K562 (cell line): Measurements from ENCODE around the gene SLC30A1. TPM values are rescaled to one million over a fixed set of nuclear protein-coding genes. Genes with fewer than 3 reads are reported as not detected.

Experiments
- ARID3A ChIP-seq: IDR thresholded peaks from 2 replicates; pipeline ENCODE4 v1.6.1; 2012; ENCODE audit warnings: low read depth, low read length, improper control_type of control experiment, borderline replicate concordance
- BCL6 ChIP-seq: fragments of 250-450 bp; sonication (Bioruptor Pico); IDR thresholded peaks from 2 replicates; pipeline ENCODE4 v1.4.0; 2020
- DMBX1 ChIP-seq: fragments of 250-450 bp; sonication (Bioruptor Pico); IDR thresholded peaks from 2 replicates; pipeline ENCODE4 v1.8.0; 2022; ENCODE audit warnings: inconsistent platforms, mild to moderate bottlenecking, moderate library complexity, borderline replicate concordance
- DNMT1 ChIP-seq: fragments of 450-650 bp; IDR thresholded peaks from 2 replicates; pipeline ENCODE4 v1.6.1; 2016; ENCODE audit warnings: antibody characterized with exemption, mild to moderate bottlenecking
- FIP1L1 ChIP-seq: fragments of 200-400 bp; formaldehyde crosslinking; IDR thresholded peaks from 2 replicates; pipeline ENCODE4 v1.6.1; 2018; ENCODE audit warnings: mild to moderate bottlenecking, low read depth, low read length; ENCODE audit not compliant: poor library complexity, severe bottlenecking
- FOXP4 ChIP-seq: sonication (generic); formaldehyde crosslinking; IDR thresholded peaks from 2 replicates; pipeline ENCODE4 v1.8.0; 2022; ENCODE audit warnings: mild to moderate bottlenecking, missing genetic modification reagents, borderline replicate concordance
- GATA2 ChIP-seq: sonication (generic); formaldehyde crosslinking; IDR thresholded peaks from 2 replicates; pipeline ENCODE4 v1.4.0; 2020; ENCODE audit warnings: mild to moderate bottlenecking, missing genetic modification reagents
- GTF2B ChIP-seq: IDR thresholded peaks from 2 replicates; pipeline ENCODE4 v1.6.1; 2011; ENCODE audit not compliant: insufficient read length; ENCODE audit errors: extremely low read depth
- HMBOX1 ChIP-seq: sonication (generic); IDR thresholded peaks from 2 replicates; pipeline ENCODE4 v1.6.1; 2016
- MIER1 ChIP-seq: fragments of 450-650 bp; IDR thresholded peaks from 2 replicates; pipeline ENCODE4 v1.6.1; 2016; ENCODE audit warnings: antibody characterized with exemption, mild to moderate bottlenecking, low read depth
- MTA3 ChIP-seq: fragments of 450-650 bp; formaldehyde crosslinking; IDR thresholded peaks from 2 replicates; pipeline ENCODE4 v1.6.1; 2017; ENCODE audit warnings: mild to moderate bottlenecking, borderline replicate concordance
- TAF7 ChIP-seq: fragments of 450-650 bp; IDR thresholded peaks from 2 replicates; pipeline ENCODE4 v1.6.1; 2016; ENCODE audit warnings: missing genetic modification characterization, missing compliant biosample characterization
- TCF3 ChIP-seq: sonication (generic); formaldehyde crosslinking; IDR thresholded peaks from 2 replicates; pipeline ENCODE4 v1.4.0; 2020; ENCODE audit warnings: mild to moderate bottlenecking, missing genetic modification reagents
- TFAP4 ChIP-seq: sonication (generic); formaldehyde crosslinking; IDR thresholded peaks from 2 replicates; pipeline ENCODE4 v1.8.0; 2022; ENCODE audit warnings: missing genetic modification reagents, mild to moderate bottlenecking, moderate library complexity, borderline replicate concordance
- TGIF2 ChIP-seq: sonication (generic); formaldehyde crosslinking; IDR thresholded peaks from 2 replicates; pipeline ENCODE4 v1.8.1; 2022; ENCODE audit warnings: mild to moderate bottlenecking, missing genetic modification reagents, moderate library complexity
- XRCC5 ChIP-seq: fragments of 200-400 bp; formaldehyde crosslinking; IDR thresholded peaks from 2 replicates; pipeline ENCODE4 v1.6.1; 2017; ENCODE audit warnings: low read depth, mild to moderate bottlenecking, low read length
- ZBTB26 ChIP-seq: fragments of 450-650 bp; formaldehyde crosslinking; IDR thresholded peaks from 2 replicates; pipeline ENCODE4 v1.4.0; 2022; ENCODE audit warnings: missing genetic modification characterization
- ZFP1 ChIP-seq: fragments of 450-650 bp; formaldehyde crosslinking; IDR thresholded peaks from 2 replicates; pipeline ENCODE4 v1.4.0; 2020; ENCODE audit warnings: mild to moderate bottlenecking, mixed read lengths
- ZNF347 ChIP-seq: fragments of 450-650 bp; formaldehyde crosslinking; IDR thresholded peaks from 2 replicates; pipeline ENCODE4 v1.4.0; 2020; ENCODE audit warnings: low read depth, mild to moderate bottlenecking, moderate library complexity
- ZSCAN32 ChIP-seq: fragments of 450-650 bp; formaldehyde crosslinking; IDR thresholded peaks from 2 replicates; pipeline ENCODE4 v1.4.0; 2020; ENCODE audit warnings: mild to moderate bottlenecking, moderate library complexity
- polyA plus RNA-seq, 8 experiments: library from polyadenylated mRNA; depleted of rRNA in 4 of 8; stranded (reverse) in 5 of 8; unstranded in 3 of 8; fragments of >200 nt; fragmentation: Nextera tagmentation in 2 of 8; fragmentation: Illumina TruSeq in 1 of 8; extraction: Ambion mirVana in 2 of 8; extraction: Trizol in 1 of 8; gene quantifications; 2 replicates each; pipeline versions ENCODE4 v1.2.1 to v1.2.3, GENCODE V29; 2011 to 2014; ENCODE audit warnings: inconsistent platforms in 1 of 8, missing spikeins in 1 of 8
- total RNA-seq, 7 experiments: library from RNA; depleted of rRNA in 6 of 7; stranded (reverse); fragments of >200 nt in 6 of 7; fragmentation: Illumina TruSeq in 2 of 7; extraction: Trizol in 2 of 7; gene quantifications; 2 replicates each; pipeline versions ENCODE4 v1.2.1 to v1.2.3, GENCODE V29; 2011 to 2021; ENCODE audit warnings: low replicate concordance in 1 of 7

Gene SLC30A1
- total and polyA plus RNA-seq, 9 of the 15 experiments (the other 6 are each of a cell fraction or from before 2014, with no cell fraction given), result 4.1 to 14.4 (median 6.6) TPM

- no peak for TF ChIP-seq ZBTB26 (CRISPR knock-in tag)
- no peak for TF ChIP-seq ZNF347 (CRISPR knock-in tag)
- no peak for TF ChIP-seq GATA2 (CRISPR knock-in tag)
- 0 out of 2 replicates have a peak, but pooled peaks have one; percentile 41 for TF ChIP-seq DMBX1 (CRISPR knock-in tag)
- peak; percentile 74 for TF ChIP-seq TFAP4 (CRISPR knock-in tag)
- no peak for TF ChIP-seq ZFP1
- peak; percentile 67; the same call in 1 of the 2 replicates for TF ChIP-seq TGIF2 (CRISPR knock-in tag)
- TF ChIP-seq DNMT1, result no peak
- no peak for TF ChIP-seq GTF2B
- TF ChIP-seq MIER1, result peak; percentile 63; the same call in 1 of the 2 replicates
- no peak for TF ChIP-seq TAF7 (tag)
- no peak for TF ChIP-seq BCL6 (CRISPR knock-in tag)
- TF ChIP-seq HMBOX1, result no peak; the same call in 1 of the 2 replicates
- no peak for TF ChIP-seq ZSCAN32 (CRISPR knock-in tag)
- peak; percentile 88; the same call in 1 of the 2 replicates for TF ChIP-seq MTA3
- TF ChIP-seq TCF3 (CRISPR knock-in tag), result no peak; the same call in 1 of the 2 replicates
- TF ChIP-seq FIP1L1, result peak; percentile 67
- TF ChIP-seq ARID3A, result no peak
- TF ChIP-seq FOXP4 (CRISPR knock-in tag), result no peak
- TF ChIP-seq XRCC5, result no peak
Observed at GRCh38 chr1:211577819-211578639, 932 bp downstream of the SLC30A1 start (continued).
